Neural cell (in vitro differentiated cells): Measurements from ENCODE around the gene ESPL1. TPM values are rescaled to one million over a fixed set of nuclear protein-coding genes. Genes with fewer than 3 reads are reported as not detected.

Experiments
- H2AFZ ChIP-seq: fragments of 200-600, 300-800 bp; sonication (generic), shearing (Covaris generic); 2 replicates; pipeline ENCODE4 v1.6.0; 2014; ENCODE audit warnings: low read depth, mild to moderate bottlenecking, antibody characterized with exemption, low read length, moderate library complexity
- H3F3A ChIP-seq: fragments of 200-600 bp; shearing (Covaris generic); 2 replicates; pipeline ENCODE4 v1.6.1; 2016; ENCODE audit warnings: mild to moderate bottlenecking, moderate library complexity, mixed read lengths, antibody characterized with exemption, low read length; ENCODE audit not compliant: insufficient read depth, poor library complexity, severe bottlenecking
- H3K27ac ChIP-seq: fragments of 200-600, 300-800 bp; sonication (generic), shearing (Covaris generic); 2 replicates; pipeline ENCODE4 v1.5.1; 2014; ENCODE audit warnings: mild to moderate bottlenecking, low read length, moderate library complexity
- H3K27me3 ChIP-seq: fragments of 300-800, 200-600 bp; sonication (generic), shearing (Covaris generic); 2 replicates; pipeline ENCODE4 v1.6.0; 2014; ENCODE audit warnings: mild to moderate bottlenecking, low read depth, low read length, moderate library complexity; ENCODE audit not compliant: insufficient read depth
- H3K36me3 ChIP-seq: fragments of 300-800, 200-600 bp; sonication (generic), shearing (Covaris generic); 2 replicates; pipeline ENCODE4 v1.5.1; 2014; ENCODE audit warnings: mild to moderate bottlenecking, antibody characterized with exemption, low read length, moderate library complexity; ENCODE audit not compliant: insufficient read depth
- H3K4me2 ChIP-seq: fragments of 300-800, 200-600 bp; sonication (generic), shearing (Covaris generic); 2 replicates; pipeline ENCODE4 v1.6.0; 2014; ENCODE audit warnings: mild to moderate bottlenecking, low read length
- H3K4me3 ChIP-seq: fragments of 300-800, 200-600 bp; sonication (generic), shearing (Covaris generic); 2 replicates; pipeline ENCODE4 v1.5.1; 2014; ENCODE audit warnings: mild to moderate bottlenecking, low read length, moderate library complexity
- H3K79me2 ChIP-seq: fragments of 200-600 bp; shearing (Covaris generic); replicated peaks from 2 replicates; pipeline ENCODE4 v1.6.0; 2014; ENCODE audit warnings: mild to moderate bottlenecking, low read length, moderate library complexity; ENCODE audit not compliant: insufficient read depth
- H3K9ac ChIP-seq: fragments of 300-800, 200-600 bp; sonication (generic), shearing (Covaris generic); 2 replicates; pipeline ENCODE4 v1.6.1; 2016; ENCODE audit warnings: mild to moderate bottlenecking, low read length, mixed read lengths
- H3K9me2 ChIP-seq: fragments of 200-600 bp; shearing (Covaris generic); 2 replicates; pipeline ENCODE4 v1.6.1; 2016; ENCODE audit warnings: mild to moderate bottlenecking, low read length, mixed read lengths; ENCODE audit not compliant: insufficient read depth
- H3K9me3 ChIP-seq: fragments of 200-600, 300-800 bp; sonication (generic), shearing (Covaris generic); 2 replicates; pipeline ENCODE4 v1.6.1; 2016; ENCODE audit warnings: mild to moderate bottlenecking, mixed run types, low read length, moderate library complexity, mixed read lengths
- H4K20me1 ChIP-seq: fragments of 200-600 bp; shearing (Covaris generic); 2 replicates; pipeline ENCODE4 v1.6.1; 2016; ENCODE audit warnings: mild to moderate bottlenecking, mixed run types; ENCODE audit not compliant: insufficient read depth
- EP300 ChIP-seq: fragments of 450-650 bp; conservative IDR thresholded peaks from 2 replicates; pipeline ENCODE4 v1.6.1; 2014; ENCODE audit warnings: antibody characterized with exemption, mild to moderate bottlenecking, moderate library complexity; ENCODE audit not compliant: poor library complexity, severe bottlenecking
- EZH2 ChIP-seq: fragments of 200-600, 300-800 bp; shearing (Covaris generic), sonication (generic); IDR thresholded peaks from 2 replicates; pipeline ENCODE4 v1.6.1; 2014; ENCODE audit warnings: antibody characterized with exemption, low read length, borderline replicate concordance, mild to moderate bottlenecking; ENCODE audit not compliant: insufficient read depth, poor library complexity, severe bottlenecking
- MXI1 ChIP-seq: fragments of 450-650 bp; conservative IDR thresholded peaks from 2 replicates; pipeline ENCODE4 v1.6.1; 2014; ENCODE audit warnings: antibody characterized with exemption, mild to moderate bottlenecking; ENCODE audit not compliant: poor library complexity, severe bottlenecking
- POLR2AphosphoS5 ChIP-seq: IDR thresholded peaks from 2 replicates; pipeline ENCODE4 v1.6.1; 2012
- RAD21 ChIP-seq: fragments of 450-650 bp; conservative IDR thresholded peaks from 2 replicates; pipeline ENCODE4 v1.6.1; 2014; ENCODE audit warnings: antibody characterized with exemption, mild to moderate bottlenecking, moderate library complexity
- SMC3 ChIP-seq: fragments of 450-650 bp; conservative IDR thresholded peaks from 2 replicates; pipeline ENCODE4 v1.6.1; 2014; ENCODE audit warnings: antibody characterized with exemption, mild to moderate bottlenecking, moderate library complexity; ENCODE audit not compliant: poor library complexity
- TAF1 ChIP-seq: IDR thresholded peaks from 2 replicates; pipeline ENCODE4 v1.6.1; 2012; ENCODE audit warnings: low read depth
- polyA plus RNA-seq: library from polyadenylated mRNA; depleted of rRNA; stranded (reverse); fragments of >200 nt; gene quantifications from 2 replicates; pipeline ENCODE4 v1.2.3, GENCODE V29; 2014
- TF ChIP-seq, protein P1 (sequence below): fragments of 450-650 bp; IDR thresholded peaks from 2 replicates; pipeline ENCODE4 v1.5.1; 2014; ENCODE audit warnings: antibody characterized with exemption, mild to moderate bottlenecking, moderate library complexity; ENCODE audit not compliant: poor library complexity, severe bottlenecking
- TF ChIP-seq, protein P2 (sequence below): IDR thresholded peaks from 2 replicates; pipeline ENCODE4 v1.6.1; 2012; ENCODE audit warnings: borderline replicate concordance

The ESPL1 gene
- polyA plus RNA-seq, 1 donor from 2014 or later = 0.33 TPM

DNA sequence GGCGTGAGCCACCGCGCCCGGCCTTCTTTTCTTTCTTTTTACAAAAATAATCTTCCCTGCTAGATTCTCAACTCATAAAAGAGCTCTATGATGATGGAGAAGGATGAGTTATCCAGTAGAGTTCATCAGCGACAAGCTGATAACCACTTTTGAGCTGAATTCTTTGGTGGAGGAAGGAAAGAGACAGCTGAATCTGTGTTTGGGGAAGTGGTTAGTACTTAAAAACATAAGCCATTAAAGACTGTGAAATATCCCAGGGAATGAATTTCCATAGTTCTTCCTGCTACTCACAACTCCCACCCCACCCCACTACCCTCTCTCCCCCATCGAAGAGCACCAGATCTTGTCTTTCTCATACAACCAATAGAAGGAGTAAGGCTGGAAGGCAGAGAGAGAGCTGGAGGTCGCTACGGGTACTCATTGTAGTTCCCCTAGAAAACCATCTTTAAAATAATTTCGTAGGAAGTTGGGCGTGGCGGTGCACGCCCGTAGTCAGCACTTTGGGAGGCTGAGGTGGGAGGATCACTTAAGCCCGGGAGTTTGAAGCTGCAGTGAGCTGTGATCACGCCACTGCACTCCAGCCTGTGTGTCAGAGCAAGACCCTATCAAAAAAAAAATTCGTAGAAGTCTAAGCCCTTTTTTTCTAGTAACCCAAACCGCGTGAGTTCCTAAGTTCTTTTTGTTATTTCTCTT is 647 bp upstream of the ESPL1 start:
- no peaks in the 10 kb centered on the region for H3K27me3 ChIP-seq
- H3K4me2 ChIP-seq = peak overlapping the region; percentile 97
- no peaks in the 10 kb centered on the region for H3K9me2 ChIP-seq
- H4K20me1 ChIP-seq = no peaks in the 10 kb centered on the region
- peak overlapping the region; percentile 84 for H3K4me3 ChIP-seq
- no peaks in the 10 kb centered on the region for H3K9me3 ChIP-seq
- H3F3A ChIP-seq = no peaks in the 10 kb centered on the region
- H3K27ac ChIP-seq = no peak overlapping the region
- H3K79me2 ChIP-seq = no peaks in the 10 kb centered on the region
- no peak for TF ChIP-seq POLR2AphosphoS5
- TF ChIP-seq MXI1 = no peak
- no peak for TF ChIP-seq SMC3
- TF ChIP-seq, protein P1, sequence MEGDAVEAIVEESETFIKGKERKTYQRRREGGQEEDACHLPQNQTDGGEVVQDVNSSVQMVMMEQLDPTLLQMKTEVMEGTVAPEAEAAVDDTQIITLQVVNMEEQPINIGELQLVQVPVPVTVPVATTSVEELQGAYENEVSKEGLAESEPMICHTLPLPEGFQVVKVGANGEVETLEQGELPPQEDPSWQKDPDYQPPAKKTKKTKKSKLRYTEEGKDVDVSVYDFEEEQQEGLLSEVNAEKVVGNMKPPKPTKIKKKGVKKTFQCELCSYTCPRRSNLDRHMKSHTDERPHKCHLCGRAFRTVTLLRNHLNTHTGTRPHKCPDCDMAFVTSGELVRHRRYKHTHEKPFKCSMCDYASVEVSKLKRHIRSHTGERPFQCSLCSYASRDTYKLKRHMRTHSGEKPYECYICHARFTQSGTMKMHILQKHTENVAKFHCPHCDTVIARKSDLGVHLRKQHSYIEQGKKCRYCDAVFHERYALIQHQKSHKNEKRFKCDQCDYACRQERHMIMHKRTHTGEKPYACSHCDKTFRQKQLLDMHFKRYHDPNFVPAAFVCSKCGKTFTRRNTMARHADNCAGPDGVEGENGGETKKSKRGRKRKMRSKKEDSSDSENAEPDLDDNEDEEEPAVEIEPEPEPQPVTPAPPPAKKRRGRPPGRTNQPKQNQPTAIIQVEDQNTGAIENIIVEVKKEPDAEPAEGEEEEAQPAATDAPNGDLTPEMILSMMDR = no peak
- no peak overlapping the region for H3K9ac ChIP-seq
- H2AFZ ChIP-seq = no peak overlapping the region
- no peaks in the 10 kb centered on the region for H3K36me3 ChIP-seq

DNA sequence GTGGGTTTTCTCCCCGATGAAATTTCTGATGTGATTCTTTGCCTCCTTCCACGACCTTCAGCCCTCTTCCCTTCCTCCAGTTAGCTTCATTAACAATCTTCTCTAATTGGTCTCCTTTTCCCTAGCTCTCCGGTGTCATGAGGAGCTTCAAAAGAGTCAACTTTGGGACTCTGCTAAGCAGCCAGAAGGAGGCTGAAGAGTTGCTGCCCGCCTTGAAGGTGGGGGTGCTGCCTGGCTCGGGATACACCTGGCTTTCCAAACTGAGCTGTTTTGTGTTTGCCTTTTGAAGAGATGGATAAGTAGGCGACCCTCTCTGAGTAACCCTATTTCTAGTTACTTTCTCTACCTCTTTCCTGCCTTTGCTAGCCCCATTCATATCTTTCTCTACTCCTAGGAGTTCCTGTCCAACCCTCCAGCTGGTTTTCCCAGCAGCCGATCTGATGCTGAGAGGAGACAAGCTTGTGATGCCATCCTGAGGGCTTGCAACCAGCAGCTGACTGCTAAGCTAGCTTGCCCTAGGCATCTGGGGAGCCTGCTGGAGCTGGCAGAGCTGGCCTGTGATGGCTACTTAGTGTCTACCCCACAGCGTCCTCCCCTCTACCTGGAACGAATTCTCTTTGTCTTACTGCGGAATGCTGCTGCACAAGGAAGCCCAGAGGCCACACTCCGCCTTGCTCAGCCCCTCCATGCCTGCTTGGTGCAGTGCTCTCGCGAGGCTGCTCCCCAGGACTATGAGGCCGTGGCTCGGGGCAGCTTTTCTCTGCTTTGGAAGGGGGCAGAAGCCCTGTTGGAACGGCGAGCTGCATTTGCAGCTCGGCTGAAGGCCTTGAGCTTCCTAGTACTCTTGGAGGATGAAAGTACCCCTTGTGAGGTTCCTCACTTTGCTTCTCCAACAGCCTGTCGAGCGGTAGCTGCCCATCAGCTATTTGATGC is 797 bp downstream of the ESPL1 start:
- H3K36me3 ChIP-seq = no peaks in the 10 kb centered on the region
- H2AFZ ChIP-seq = no peak overlapping the region
- H3F3A ChIP-seq = no peaks in the 10 kb centered on the region
- TF ChIP-seq POLR2AphosphoS5 (no peak), EZH2 (no peak), TAF1 (no peak), RAD21 (no peak), EP300 (no peak), SMC3 (no peak), MXI1 (no peak)
- TF ChIP-seq, protein P1 = no peak
- TF ChIP-seq, protein P2, sequence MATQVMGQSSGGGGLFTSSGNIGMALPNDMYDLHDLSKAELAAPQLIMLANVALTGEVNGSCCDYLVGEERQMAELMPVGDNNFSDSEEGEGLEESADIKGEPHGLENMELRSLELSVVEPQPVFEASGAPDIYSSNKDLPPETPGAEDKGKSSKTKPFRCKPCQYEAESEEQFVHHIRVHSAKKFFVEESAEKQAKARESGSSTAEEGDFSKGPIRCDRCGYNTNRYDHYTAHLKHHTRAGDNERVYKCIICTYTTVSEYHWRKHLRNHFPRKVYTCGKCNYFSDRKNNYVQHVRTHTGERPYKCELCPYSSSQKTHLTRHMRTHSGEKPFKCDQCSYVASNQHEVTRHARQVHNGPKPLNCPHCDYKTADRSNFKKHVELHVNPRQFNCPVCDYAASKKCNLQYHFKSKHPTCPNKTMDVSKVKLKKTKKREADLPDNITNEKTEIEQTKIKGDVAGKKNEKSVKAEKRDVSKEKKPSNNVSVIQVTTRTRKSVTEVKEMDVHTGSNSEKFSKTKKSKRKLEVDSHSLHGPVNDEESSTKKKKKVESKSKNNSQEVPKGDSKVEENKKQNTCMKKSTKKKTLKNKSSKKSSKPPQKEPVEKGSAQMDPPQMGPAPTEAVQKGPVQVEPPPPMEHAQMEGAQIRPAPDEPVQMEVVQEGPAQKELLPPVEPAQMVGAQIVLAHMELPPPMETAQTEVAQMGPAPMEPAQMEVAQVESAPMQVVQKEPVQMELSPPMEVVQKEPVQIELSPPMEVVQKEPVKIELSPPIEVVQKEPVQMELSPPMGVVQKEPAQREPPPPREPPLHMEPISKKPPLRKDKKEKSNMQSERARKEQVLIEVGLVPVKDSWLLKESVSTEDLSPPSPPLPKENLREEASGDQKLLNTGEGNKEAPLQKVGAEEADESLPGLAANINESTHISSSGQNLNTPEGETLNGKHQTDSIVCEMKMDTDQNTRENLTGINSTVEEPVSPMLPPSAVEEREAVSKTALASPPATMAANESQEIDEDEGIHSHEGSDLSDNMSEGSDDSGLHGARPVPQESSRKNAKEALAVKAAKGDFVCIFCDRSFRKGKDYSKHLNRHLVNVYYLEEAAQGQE = no peak
- H3K9me2 ChIP-seq = no peaks in the 10 kb centered on the region
- H3K27me3 ChIP-seq = no peaks in the 10 kb centered on the region
- no peaks in the 10 kb centered on the region for H3K79me2 ChIP-seq
- no peak overlapping the region for H3K9ac ChIP-seq
- H3K4me3 ChIP-seq = peak overlapping the region; percentile 84
- no peak overlapping the region for H3K27ac ChIP-seq
- H3K9me3 ChIP-seq = no peaks in the 10 kb centered on the region
- H4K20me1 ChIP-seq = no peaks in the 10 kb centered on the region
- peak overlapping the region; percentile 97 for H3K4me2 ChIP-seq
